ENCODE measurements around the gene CAMP. TPM values are rescaled to one million over a fixed set of nuclear protein-coding genes. Genes with fewer than 3 reads are reported as not detected.

The CAMP gene
- total RNA-seq, 4 donors from 2014 or later = not detected

DNA sequence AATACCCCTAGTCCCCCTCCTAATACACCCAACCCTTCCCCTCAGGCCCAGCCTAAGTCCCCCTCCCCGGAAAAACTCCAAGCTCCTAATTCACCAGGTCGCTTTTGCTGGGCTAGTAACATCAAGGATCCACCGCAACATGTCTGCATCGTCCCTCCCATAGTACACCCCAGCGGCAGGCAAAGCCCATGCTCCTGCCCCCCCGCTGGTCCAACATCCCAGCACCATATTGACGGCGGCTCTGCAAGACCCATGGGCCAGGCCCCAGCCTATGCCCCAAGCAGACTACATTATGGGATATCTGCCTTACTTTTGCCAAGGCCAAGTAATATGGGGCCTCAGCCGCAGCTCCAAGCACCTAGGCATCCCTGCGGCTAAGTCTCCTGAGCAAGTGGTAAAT lies 51.2 kb downstream of the CAMP start:
- no peak overlapping the region for H3K27ac ChIP-seq
- H3K4me3 ChIP-seq = no peak overlapping the region
- in situ Hi-C loops (cut with MboI; ENCODE audit: low pct_ligation_motif_present in 1 of 4, low pct_unique_long_range_greater_than_20kb in 1 of 4, low sequenced_read_pairs in 3 of 4) (loop anchor here in 2 of 4 donors (5.0 to 10.0 kb wide), 3 partner anchors 130 to 163 kb away; partner anchors contain the start of gene PLXNB1 (in 1 of the 2)), intact Hi-C loops (cut with DNase I; ENCODE audit: low total_unique reads) (loop anchor here (5.0 to 10.0 kb wide), 2 partner anchors 160 to 1038 kb away; partner anchors contain the start of gene PLXNB1)
- H3K36me3 ChIP-seq = no peaks in the 10 kb centered on the region
- WGBS, 2 donors (ENCODE audit: low coverage in 1 of 2) = 94 to 100% methylated on average over 1 to 10 of the region's 10 CpGs
- H3K4me1 ChIP-seq = peaks cover 0 to 4% (median 1%) of the 10 kb centered on the region in 4 donors
- no peaks in the 10 kb centered on the region for H3K9me3 ChIP-seq
- H3K27me3 ChIP-seq = no peaks in the 10 kb centered on the region
- DNase-seq = no peak
- TF ChIP-seq, protein P1, sequence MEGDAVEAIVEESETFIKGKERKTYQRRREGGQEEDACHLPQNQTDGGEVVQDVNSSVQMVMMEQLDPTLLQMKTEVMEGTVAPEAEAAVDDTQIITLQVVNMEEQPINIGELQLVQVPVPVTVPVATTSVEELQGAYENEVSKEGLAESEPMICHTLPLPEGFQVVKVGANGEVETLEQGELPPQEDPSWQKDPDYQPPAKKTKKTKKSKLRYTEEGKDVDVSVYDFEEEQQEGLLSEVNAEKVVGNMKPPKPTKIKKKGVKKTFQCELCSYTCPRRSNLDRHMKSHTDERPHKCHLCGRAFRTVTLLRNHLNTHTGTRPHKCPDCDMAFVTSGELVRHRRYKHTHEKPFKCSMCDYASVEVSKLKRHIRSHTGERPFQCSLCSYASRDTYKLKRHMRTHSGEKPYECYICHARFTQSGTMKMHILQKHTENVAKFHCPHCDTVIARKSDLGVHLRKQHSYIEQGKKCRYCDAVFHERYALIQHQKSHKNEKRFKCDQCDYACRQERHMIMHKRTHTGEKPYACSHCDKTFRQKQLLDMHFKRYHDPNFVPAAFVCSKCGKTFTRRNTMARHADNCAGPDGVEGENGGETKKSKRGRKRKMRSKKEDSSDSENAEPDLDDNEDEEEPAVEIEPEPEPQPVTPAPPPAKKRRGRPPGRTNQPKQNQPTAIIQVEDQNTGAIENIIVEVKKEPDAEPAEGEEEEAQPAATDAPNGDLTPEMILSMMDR (IDR thresholded peaks at IDR 0.05) = no peak
- no peak for TF ChIP-seq POLR2A (IDR thresholded peaks at IDR 0.05)
- no peak for TF ChIP-seq POLR2AphosphoS5 (IDR thresholded peaks at IDR 0.05)
- TF ChIP-seq EP300 (IDR thresholded peaks at IDR 0.05; ENCODE audit: low read depth) = no peak

Small RNA genes within 50 kb of the gene (small RNA-seq; reads per million reads assigned to genes)
- gene MIR4443 (0.14 to 0.53 (median 0.32) reads per million in 4 donors), gene NDUFB1P1 (0 reads per million in 4 donors), gene RNU7-128P (0 reads per million in 4 donors)

Other genes starting within 250 kb of the CAMP start
- 100 to 1,000 TPM in 1 of 4 donors, 10 to 100 TPM in 3; 68.8 to 148 (median 82.9) TPM for gene MAP4, start 207.1 kb upstream of the CAMP start, total RNA-seq
- 1 to 10 TPM; 1.7 to 7.6 (median 4.8) TPM for gene CDC25A, start 35.1 kb upstream of the CAMP start, total RNA-seq
- 1 to 10 TPM; 1.9 to 9.1 (median 5.8) TPM for gene ZNF589, start 17.6 kb downstream of the CAMP start, total RNA-seq
- 10 to 100 TPM; 22.9 to 39.3 (median 28.1) TPM for gene NME6, start 77.9 kb downstream of the CAMP start, total RNA-seq
- not detected for gene SPINK8, start 110.2 kb downstream of the CAMP start, total RNA-seq
- gene FBXW12, start 148.7 kb downstream of the CAMP start, total RNA-seq = not detected
- gene PLXNB1, start 206.6 kb downstream of the CAMP start, total RNA-seq = 100 to 1,000 TPM; 129 to 530 (median 245) TPM
- 10 to 100 TPM in 2 of 4 donors, 1 to 10 TPM in 2; 2.8 to 14.1 (median 8.2) TPM for gene CCDC51, start 216.6 kb downstream of the CAMP start, total RNA-seq
- gene TMA7, start 216.8 kb downstream of the CAMP start, total RNA-seq = 100 to 1,000 TPM; 115 to 279 (median 192) TPM
- gene ATRIP, start 223.2 kb downstream of the CAMP start, total RNA-seq = 1 to 10 TPM; 1.8 to 4.4 (median 2.9) TPM